Testis (tissue), 3 donors: ENCODE results near the gene CREB3L2. TPM values are rescaled to one million over a fixed set of nuclear protein-coding genes. Genes with fewer than 3 reads are reported as not detected.

ENCODE experiments used
- DNase-seq: peaks from one replicate; pipeline ENCODE4 v3.0.0-alpha.2; 2019
- H3K27ac ChIP-seq, 2 donors: fragments of 200-600 bp; sonication (generic); one replicate each; pipeline ENCODE4 v1.5.1; 2019
- H3K27me3 ChIP-seq: fragments of 200-600 bp; sonication (generic); one replicate; pipeline ENCODE4 v1.5.1; 2019
- H3K36me3 ChIP-seq: fragments of 200-600 bp; sonication (generic); one replicate; pipeline ENCODE4 v1.5.1; 2017; ENCODE audit warnings: low read depth; ENCODE audit errors: missing control alignments
- H3K4me1 ChIP-seq: fragments of 200-600 bp; sonication (generic); one replicate; pipeline ENCODE4 v1.5.1; 2019
- H3K4me3 ChIP-seq, 2 donors: fragments of 200-600 bp; sonication (generic); one replicate each; pipeline ENCODE4 v1.5.1; 2017 to 2019
- H3K9me3 ChIP-seq: fragments of 200-600 bp; sonication (generic); one replicate; pipeline ENCODE4 v1.5.1; 2017
- CTCF ChIP-seq, 3 experiments: fragments of 450-650 bp in 2 of 3; fragments of 200-600 bp in 1 of 3; sonication (generic) in 1 of 3; IDR thresholded peaks; one replicate each; pipeline ENCODE4 v1.5.1; 2016 to 2019; ENCODE audit warnings: antibody characterized with exemption in 3 of 3, mild to moderate bottlenecking in 2 of 3, moderate library complexity in 1 of 3
- POLR2A ChIP-seq: fragments of 450-650 bp; IDR thresholded peaks from one replicate; pipeline ENCODE4 v1.6.1; 2017; ENCODE audit warnings: antibody characterized with exemption, mild to moderate bottlenecking, moderate library complexity
- WGBS, 2 donors: methylation state at CpG; one replicate each; pipeline ENCODE4 v1.1.5; 2018; 5-methylcytosine and 5-hydroxymethylcytosine counted together
- intact Hi-C: fragments of 100-400 bp; cut with DNase I; formaldehyde crosslinking; loops from one replicate; pipeline ENCODE4 v1.15.1; 2023; ENCODE audit warnings: low total_unique reads
- polyA plus RNA-seq: library from polyadenylated mRNA; stranded (reverse); fragments of 350-450 nt; fragmentation: Illumina TruSeq; extraction: RNeasy Lipid Tissue Mini Kit (QIAGEN cat#74804); gene quantifications from one replicate; pipeline ENCODE4 v1.2.3, GENCODE V29; 2014; ENCODE audit warnings: low read depth, low replicate concordance; ENCODE audit not compliant: insufficient read depth
- total RNA-seq, 2 donors: library from RNA; depleted of rRNA; stranded (reverse); fragments of >200 nt; gene quantifications; one replicate each; pipeline ENCODE4 v1.2.3, GENCODE V29; 2016

Gene CREB3L2
- total and polyA plus RNA-seq, 3 donors from 2014 or later = 22.0 to 23.9 (median 23.4) TPM

- H3K4me1 ChIP-seq = peaks cover 14% of the 10 kb centered on the region
- H3K9me3 ChIP-seq = no peaks in the 10 kb centered on the region
- WGBS, 2 donors = 82 to 89% methylated on average over 3 of the region's 3 CpGs
- TF ChIP-seq CTCF (IDR thresholded peaks at IDR 0.05) (no peak), POLR2A (no peak)
- intact Hi-C loops = no loop called here
- no peaks in the 10 kb centered on the region for H3K36me3 ChIP-seq
- no peaks in the 10 kb centered on the region for H3K27me3 ChIP-seq
- peak overlapping the region in 1 of 2 donors; percentile 6 for H3K27ac ChIP-seq
- no peak overlapping the region for H3K4me3 ChIP-seq
- DNase-seq = no peak
Measured at GRCh38 chr7:137873524-137873923, 128.4 kb downstream of the CREB3L2 start.

- H3K4me1 ChIP-seq = peaks cover 6% of the 10 kb centered on the region
- TF ChIP-seq CTCF (IDR thresholded peaks at IDR 0.05) = no peak
- no peak for TF ChIP-seq POLR2A
- no peak for DNase-seq
- no peaks in the 10 kb centered on the region for H3K9me3 ChIP-seq
- H3K27me3 ChIP-seq = no peaks in the 10 kb centered on the region
- intact Hi-C loops = no loop called here
- H3K27ac ChIP-seq = no peak overlapping the region
- no peaks in the 10 kb centered on the region for H3K36me3 ChIP-seq
- no peak overlapping the region for H3K4me3 ChIP-seq
- WGBS, 2 donors = 90 to 93% methylated on average over 6 to 7 of the region's 7 CpGs
Measured at GRCh38 chr7:137871170-137871915, 130.5 kb downstream of the CREB3L2 start.

- intact Hi-C loops = no loop called here
- TF ChIP-seq CTCF (IDR thresholded peaks at IDR 0.05) (no peak), POLR2A (no peak)
- no peaks in the 10 kb centered on the region for H3K27me3 ChIP-seq
- H3K4me1 ChIP-seq = peaks cover 6% of the 10 kb centered on the region
- no peak overlapping the region for H3K27ac ChIP-seq
- no peak for DNase-seq
- H3K36me3 ChIP-seq = no peaks in the 10 kb centered on the region
- no peaks in the 10 kb centered on the region for H3K9me3 ChIP-seq
- H3K4me3 ChIP-seq = no peak overlapping the region
Measured at GRCh38 chr7:137870684-137871083, 131.2 kb downstream of the CREB3L2 start.

GRCh38 chr7:137870078-137870477 lies 131.8 kb downstream of the CREB3L2 start:
- 93 to 98% methylated on average over 1 of the region's 1 CpG for WGBS, 2 donors
- intact Hi-C loops = no loop called here
- no peaks in the 10 kb centered on the region for H3K36me3 ChIP-seq
- no peak overlapping the region for H3K4me3 ChIP-seq
- H3K27ac ChIP-seq = no peak overlapping the region
- no peak for DNase-seq
- H3K27me3 ChIP-seq = no peaks in the 10 kb centered on the region
- peaks cover 4% of the 10 kb centered on the region for H3K4me1 ChIP-seq
- TF ChIP-seq CTCF (IDR thresholded peaks at IDR 0.05) (no peak), POLR2A (no peak)
- no peaks in the 10 kb centered on the region for H3K9me3 ChIP-seq

GRCh38 chr7:137869260-137869659 lies 132.6 kb downstream of the CREB3L2 start:
- intact Hi-C loops = no loop called here
- H3K27ac ChIP-seq = no peak overlapping the region
- H3K9me3 ChIP-seq = no peaks in the 10 kb centered on the region
- no peaks in the 10 kb centered on the region for H3K36me3 ChIP-seq
- H3K4me3 ChIP-seq = no peak overlapping the region
- H3K27me3 ChIP-seq = no peaks in the 10 kb centered on the region
- TF ChIP-seq CTCF (IDR thresholded peaks at IDR 0.05) (no peak), POLR2A (no peak)
- no peaks in the 10 kb centered on the region for H3K4me1 ChIP-seq
- WGBS, 2 donors = 94 to 95% methylated on average over 3 of the region's 3 CpGs
- no peak for DNase-seq
